BLaER1 (cell line): ENCODE data around the gene FAM131B.

Source experiments
- H3K27ac ChIP-seq: shearing (Covaris generic); formaldehyde crosslinking; 2 replicates; pipeline ENCODE4 v1.8.1; 2022
- H3K27me3 ChIP-seq: shearing (Covaris generic); formaldehyde crosslinking; 2 replicates; pipeline ENCODE4 v1.8.1; 2022
- H3K36me3 ChIP-seq: shearing (Covaris generic); formaldehyde crosslinking; 2 replicates; pipeline ENCODE4 v1.8.1; 2022
- H3K4me1 ChIP-seq: shearing (Covaris generic); formaldehyde crosslinking; 2 replicates; pipeline ENCODE4 v1.8.1; 2022
- H3K4me2 ChIP-seq: shearing (Covaris generic); formaldehyde crosslinking; 2 replicates; pipeline ENCODE4 v1.8.1; 2022
- H3K4me3 ChIP-seq: shearing (Covaris generic); formaldehyde crosslinking; 2 replicates; pipeline ENCODE4 v1.8.1; 2022
- H3K9ac ChIP-seq: shearing (Covaris generic); formaldehyde crosslinking; 2 replicates; pipeline ENCODE4 v1.8.1; 2022
- H3K9me3 ChIP-seq: shearing (Covaris generic); formaldehyde crosslinking; 2 replicates; pipeline ENCODE4 v1.8.1; 2022
- H4K20me1 ChIP-seq: shearing (Covaris generic); formaldehyde crosslinking; 2 replicates; pipeline ENCODE4 v1.8.1; 2022
- Cebpa-rat ChIP-seq: shearing (Covaris generic); IDR thresholded peaks from 2 replicates; pipeline ENCODE4 v1.8.1; 2022

FAM131B gene

GRCh38 chr7:143362131-143363015, at the start of gene FAM131B:
Gene FAM131B (minus strand): TSS chr7:143362713. CDS start chr7:143362603, 110 bp downstream.
- peak within 1 kb of the TSS; percentile 71 for H3K4me3 ChIP-seq
- peak within 1 kb of the TSS; percentile 98 for H3K4me2 ChIP-seq
- no peak for TF ChIP-seq Cebpa-rat
- peaks cover 80% of the 10 kb centered on the region for H3K27me3 ChIP-seq
- no peak within 1 kb of the TSS for H3K27ac ChIP-seq
- peak within 1 kb of the TSS; percentile 38; the same call in 1 of the 2 replicates for H3K9ac ChIP-seq
- H3K4me1 ChIP-seq: peaks cover 9% of the 10 kb centered on the region; the same call in 1 of the 2 replicates
- H3K36me3 ChIP-seq: no peaks in the 10 kb centered on the region
- H4K20me1 ChIP-seq: peaks cover 26% of the 10 kb centered on the region
- no peaks in the 10 kb centered on the region for H3K9me3 ChIP-seq

GRCh38 chr7:143411976-143412708, 49.6 kb upstream of the FAM131B start:
- no peaks in the 10 kb centered on the region for H4K20me1 ChIP-seq
- H3K4me2 ChIP-seq: peak overlapping the region; percentile 39
- no peak overlapping the region for H3K9ac ChIP-seq
- TF ChIP-seq Cebpa-rat: no peak
- no peaks in the 10 kb centered on the region for H3K36me3 ChIP-seq
- peaks cover 48% of the 10 kb centered on the region for H3K4me1 ChIP-seq
- H3K27me3 ChIP-seq: 0 out of 2 replicates have a peak, but pooled peaks cover 3% of the 10 kb centered on the region
- no peak overlapping the region for H3K4me3 ChIP-seq
- no peak overlapping the region for H3K27ac ChIP-seq
- no peaks in the 10 kb centered on the region for H3K9me3 ChIP-seq

- Histone ChIP-seq H3K9ac (no peak overlapping the region), H3K4me1 (peaks cover 40% of the 10 kb centered on the region)
Observed at GRCh38 chr7:143410521-143411004, 48.0 kb upstream of the FAM131B start.

GRCh38 chr7:143408686-143409561, 46.4 kb upstream of the FAM131B start, which contains the start of gene EPHA1:
Gene EPHA1 (minus strand): TSS chr7:143408856. CDS start chr7:143408805, 51 bp downstream.
- Histone ChIP-seq H3K27me3 (0 out of 2 replicates have a peak, but pooled peaks cover 3% of the 10 kb centered on the region), H3K4me1 (peaks cover 39% of the 10 kb centered on the region), H3K4me3 (no peak within 1 kb of the TSS), H3K9ac (no peak within 1 kb of the TSS), H4K20me1 (no peaks in the 10 kb centered on the region), H3K4me2 (peak within 1 kb of the TSS; percentile 60), H3K27ac (no peak within 1 kb of the TSS), H3K36me3 (no peaks in the 10 kb centered on the region), H3K9me3 (no peaks in the 10 kb centered on the region)
- TF ChIP-seq Cebpa-rat: no peak

More at GRCh38 chr7:143410521-143411004, 48.0 kb upstream of the FAM131B start:
- Histone ChIP-seq H3K27me3 (0 out of 2 replicates have a peak, but pooled peaks cover 3% of the 10 kb centered on the region), H3K36me3 (no peaks in the 10 kb centered on the region), H3K4me3 (no peak overlapping the region), H3K27ac (no peak overlapping the region), H4K20me1 (no peaks in the 10 kb centered on the region), H3K9me3 (no peaks in the 10 kb centered on the region), H3K4me2 (peak overlapping the region; percentile 56)
- TF ChIP-seq Cebpa-rat: no peak

GRCh38 chr7:143408252-143408685, 45.8 kb upstream of the FAM131B start:
- H3K4me2 ChIP-seq: peak overlapping the region; percentile 60
- no peak for TF ChIP-seq Cebpa-rat
- no peak overlapping the region for H3K4me3 ChIP-seq
- 0 out of 2 replicates have a peak, but pooled peaks cover 3% of the 10 kb centered on the region for H3K27me3 ChIP-seq
- no peaks in the 10 kb centered on the region for H3K9me3 ChIP-seq
- no peaks in the 10 kb centered on the region for H3K36me3 ChIP-seq
- no peak overlapping the region for H3K9ac ChIP-seq
- no peak overlapping the region for H3K27ac ChIP-seq
- no peaks in the 10 kb centered on the region for H4K20me1 ChIP-seq
- H3K4me1 ChIP-seq: peaks cover 38% of the 10 kb centered on the region

- 0 out of 2 replicates have a peak, but pooled peaks cover 3% of the 10 kb centered on the region for H3K27me3 ChIP-seq
- no peak for TF ChIP-seq Cebpa-rat
- H3K4me2 ChIP-seq: peak overlapping the region; percentile 60
- no peaks in the 10 kb centered on the region for H3K36me3 ChIP-seq
- no peaks in the 10 kb centered on the region for H4K20me1 ChIP-seq
- H3K9ac ChIP-seq: no peak overlapping the region
- no peaks in the 10 kb centered on the region for H3K9me3 ChIP-seq
- peaks cover 31% of the 10 kb centered on the region for H3K4me1 ChIP-seq
- no peak overlapping the region for H3K27ac ChIP-seq
- H3K4me3 ChIP-seq: no peak overlapping the region
Observed at GRCh38 chr7:143407287-143408251, 45.1 kb upstream of the FAM131B start.

- Histone ChIP-seq H4K20me1 (no peaks in the 10 kb centered on the region), H3K4me1 (peaks cover 16% of the 10 kb centered on the region), H3K4me3 (no peak overlapping the region), H3K9ac (no peak overlapping the region), H3K4me2 (no peak overlapping the region), H3K27me3 (0 out of 2 replicates have a peak, but pooled peaks cover 3% of the 10 kb centered on the region), H3K36me3 (no peaks in the 10 kb centered on the region), H3K27ac (no peak overlapping the region), H3K9me3 (no peaks in the 10 kb centered on the region)
- no peak for TF ChIP-seq Cebpa-rat
Observed at GRCh38 chr7:143406002-143406357, 43.5 kb upstream of the FAM131B start.
